SJSA1 (cell line): ENCODE results near the gene GRIK5. TPM values are rescaled to one million over a fixed set of nuclear protein-coding genes. Genes with fewer than 3 reads are reported as not detected.
A peak's percentile ranks its signal among the peaks of the same experiment; 100 is the strongest.

Experiments
- DNase-seq, 2 experiments: peaks; one replicate each; pipeline ENCODE4 v3.0.0-alpha.2; 2015 to 2020; ENCODE audit warnings: low spot score in 2 of 2, low read depth in 1 of 2
- H3K27ac ChIP-seq: fragments of 250-450 bp; sonication (Bioruptor Pico); 2 replicates; pipeline ENCODE4 v1.5.1; 2020; ENCODE audit warnings: mild to moderate bottlenecking, moderate library complexity
- H3K27me3 ChIP-seq: fragments of 250-450 bp; sonication (Bioruptor Pico); replicated peaks from 2 replicates; pipeline ENCODE4 v1.5.1; 2020; ENCODE audit warnings: mild to moderate bottlenecking, moderate library complexity
- H3K36me3 ChIP-seq: fragments of 250-450 bp; sonication (Bioruptor Pico); 2 replicates; pipeline ENCODE4 v1.5.1; 2020; ENCODE audit warnings: mild to moderate bottlenecking
- H3K4me1 ChIP-seq: fragments of 250-450 bp; sonication (Bioruptor Pico); replicated peaks from 2 replicates; pipeline ENCODE4 v1.6.1; 2021; ENCODE audit warnings: mild to moderate bottlenecking
- H3K4me3 ChIP-seq: fragments of 250-450 bp; sonication (Bioruptor Pico); 2 replicates; pipeline ENCODE4 v1.5.1; 2020; ENCODE audit warnings: mild to moderate bottlenecking
- H3K9me3 ChIP-seq: fragments of 250-450 bp; sonication (Bioruptor Pico); replicated peaks from 2 replicates; pipeline ENCODE4 v1.5.1; 2020; ENCODE audit warnings: mild to moderate bottlenecking
- total RNA-seq: library from RNA; depleted of rRNA; stranded (reverse); fragments of >200 nt; shearing (Covaris generic); gene quantifications from 2 replicates; pipeline ENCODE4 v1.2.3, GENCODE V29; 2014

The GRIK5 gene
- total RNA-seq, 1 experiment from 2014 or later: not detected

DNA sequence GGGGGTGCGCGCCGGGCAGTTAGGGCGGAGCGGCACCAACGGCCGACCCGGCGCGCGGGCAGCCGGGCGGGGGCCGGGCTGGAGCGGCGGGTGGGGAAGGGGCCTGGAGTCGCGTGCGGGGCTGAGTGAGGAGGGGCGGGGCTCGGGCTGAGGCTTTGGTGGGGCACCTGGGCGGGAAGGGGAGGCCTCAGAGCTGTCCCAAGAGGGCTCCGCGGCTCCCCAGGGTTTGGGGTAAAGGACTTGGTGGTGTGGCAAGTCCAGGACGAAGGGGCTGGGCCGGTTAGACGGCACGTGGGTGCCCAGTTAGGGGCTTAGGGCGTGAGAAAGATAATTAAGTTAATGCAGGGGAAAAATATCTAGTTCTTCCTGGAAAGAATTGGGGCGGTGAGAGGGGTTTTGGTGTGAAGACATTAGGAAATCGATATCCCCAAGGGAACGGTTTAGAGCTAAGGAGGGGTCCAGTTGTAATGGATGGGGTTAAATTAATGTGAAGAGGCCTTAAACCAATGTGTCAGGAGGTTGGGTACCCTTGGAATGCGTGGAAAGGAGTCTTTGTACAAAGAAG, 6.5 kb upstream of the GRIK5 start:
- Histone ChIP-seq H3K36me3 (peaks cover 38% of the 10 kb centered on the region), H3K4me3 (peak overlapping the region; percentile 89), H3K27me3 (no peaks in the 10 kb centered on the region), H3K4me1 (peaks cover 32% of the 10 kb centered on the region), H3K27ac (peak overlapping the region; percentile 67), H3K9me3 (no peaks in the 10 kb centered on the region)
- no peak for DNase-seq

DNA sequence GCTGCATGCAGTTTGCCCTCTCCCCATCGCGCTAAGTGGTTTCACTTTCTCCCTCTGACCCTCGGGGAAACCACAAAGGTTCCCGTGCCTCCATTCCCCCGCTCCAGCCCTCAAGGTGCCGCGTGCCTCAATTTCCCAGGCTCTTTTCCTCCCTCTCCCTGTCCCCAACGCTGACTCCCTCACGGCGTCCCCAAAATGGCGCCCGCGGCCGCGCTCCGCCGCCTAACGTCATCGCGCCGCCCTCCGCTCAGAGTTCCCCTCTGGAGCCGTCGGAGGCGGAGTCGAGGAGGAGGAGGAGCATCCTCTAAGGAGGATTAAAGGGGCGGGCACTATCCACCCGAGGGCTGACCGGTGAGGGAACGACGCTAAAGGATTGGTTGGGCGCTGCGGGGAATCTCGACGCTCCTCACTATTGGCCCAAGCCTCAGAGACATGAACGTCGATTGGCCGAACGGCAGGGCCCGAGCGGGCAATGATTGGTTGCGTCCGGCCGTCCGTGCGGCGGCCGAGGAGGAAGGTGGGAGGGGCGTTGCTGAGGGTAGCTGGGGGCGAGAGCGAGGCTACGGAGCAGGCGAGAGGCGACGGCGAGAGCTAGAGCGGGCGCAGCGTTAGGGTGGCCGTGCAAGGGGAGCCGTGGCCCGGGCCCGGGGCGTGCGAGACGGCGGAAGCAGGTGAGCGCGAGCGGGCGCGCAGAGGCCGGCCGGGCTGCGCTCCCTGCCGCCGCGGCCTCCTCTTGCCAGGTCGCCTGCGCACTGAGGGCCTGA, 5.8 kb upstream of the GRIK5 start, which contains the start of gene ZNF574:
Gene ZNF574, plus strand, starts transcription at position 551 of the 764 bp plus-strand sequence. CDS start 2,441 bp downstream, outside the sequence.
- DNase-seq: peak; percentile 99
- H3K4me3 ChIP-seq: peak within 1 kb of the TSS; percentile 89
- H3K36me3 ChIP-seq: peaks cover 32% of the 10 kb centered on the region
- H3K9me3 ChIP-seq: no peaks in the 10 kb centered on the region
- peak within 1 kb of the TSS; percentile 93 for H3K27ac ChIP-seq
- H3K4me1 ChIP-seq: peaks cover 32% of the 10 kb centered on the region
- H3K27me3 ChIP-seq: no peaks in the 10 kb centered on the region

DNA sequence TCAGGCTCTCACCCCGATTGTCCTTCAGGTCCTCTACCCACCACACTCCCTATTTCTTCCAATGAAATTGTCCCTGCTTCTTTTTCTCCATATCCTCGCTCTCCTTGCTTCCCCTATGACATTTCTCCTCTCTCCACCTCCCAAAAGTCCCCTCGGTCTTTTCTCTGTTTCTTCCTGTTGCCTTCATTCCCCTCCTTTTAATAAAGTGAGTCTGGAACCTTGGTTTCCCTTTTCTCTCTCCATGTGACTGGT, 5.3 kb upstream of the GRIK5 start:
- peaks cover 32% of the 10 kb centered on the region for H3K4me1 ChIP-seq
- H3K27me3 ChIP-seq: no peaks in the 10 kb centered on the region
- H3K4me3 ChIP-seq: peak overlapping the region; percentile 89
- H3K9me3 ChIP-seq: no peaks in the 10 kb centered on the region
- DNase-seq: no peak
- H3K27ac ChIP-seq: peak overlapping the region; percentile 93
- peaks cover 26% of the 10 kb centered on the region for H3K36me3 ChIP-seq

DNA sequence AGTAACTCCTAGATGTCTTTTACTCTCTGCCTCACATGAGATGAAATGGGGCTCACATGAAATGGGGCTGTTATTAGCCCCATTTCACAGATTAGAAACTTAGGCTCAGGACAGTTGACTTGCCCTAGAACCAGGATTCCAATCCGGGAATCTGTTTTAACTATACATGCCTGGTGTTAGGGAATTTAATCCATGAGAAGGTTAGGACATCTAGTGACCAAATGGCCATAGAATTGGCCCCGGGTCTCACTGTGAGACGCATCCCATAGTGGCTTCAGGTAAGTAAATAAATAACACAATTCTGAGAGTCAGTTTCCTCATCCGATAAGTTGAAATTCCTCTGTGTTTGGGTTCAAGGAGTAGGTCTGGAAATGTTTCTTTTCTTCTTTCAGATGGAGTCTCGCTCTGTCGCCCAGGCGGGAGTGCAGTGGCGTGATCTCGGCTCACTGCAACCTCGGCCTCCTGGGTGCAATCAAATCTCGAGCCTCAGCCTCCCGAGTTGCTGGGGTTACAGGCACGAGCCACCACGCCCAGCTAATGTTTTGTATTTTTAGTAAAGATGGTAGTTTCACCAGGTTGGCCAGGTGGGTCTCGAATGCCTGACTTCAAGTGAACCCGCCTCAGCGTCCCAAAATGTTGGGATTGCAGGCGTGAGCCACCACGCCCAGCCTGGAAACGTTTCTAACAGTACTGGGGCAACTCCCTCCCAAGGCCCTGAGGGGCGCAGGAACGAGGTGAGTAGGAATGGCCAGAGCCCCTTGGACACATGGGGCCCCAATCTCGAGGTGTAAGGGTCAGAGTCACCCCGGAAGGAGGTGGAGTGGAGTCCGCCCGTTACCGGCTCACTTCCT, 4.7 kb upstream of the GRIK5 start:
- Histone ChIP-seq H3K27me3 (no peaks in the 10 kb centered on the region; the same call in 1 of the 2 replicates), H3K4me1 (peaks cover 32% of the 10 kb centered on the region), H3K4me3 (peak overlapping the region; percentile 89), H3K27ac (peak overlapping the region; percentile 93), H3K9me3 (no peaks in the 10 kb centered on the region), H3K36me3 (peaks cover 21% of the 10 kb centered on the region)
- DNase-seq: no peak

DNA sequence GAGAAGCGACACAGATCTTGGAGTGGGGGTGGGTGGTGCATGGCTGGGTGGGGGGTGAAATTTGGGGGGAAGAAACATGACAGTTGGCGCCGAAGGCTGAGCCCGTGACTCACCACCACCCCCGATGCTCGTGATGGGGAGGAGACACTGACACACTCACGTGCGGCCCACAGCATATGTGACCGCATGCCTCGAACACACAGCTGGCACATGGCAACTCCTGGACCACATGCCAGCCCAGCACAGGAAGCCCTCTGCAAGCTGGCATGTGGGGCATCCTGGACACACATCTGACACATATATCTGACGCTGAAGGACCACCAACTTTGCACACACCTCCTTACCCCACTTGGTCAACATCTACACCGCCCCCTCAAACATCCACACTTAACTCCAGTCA, 1.2 kb upstream of the GRIK5 start:
- peaks cover 7% of the 10 kb centered on the region for H3K4me1 ChIP-seq

DNA sequence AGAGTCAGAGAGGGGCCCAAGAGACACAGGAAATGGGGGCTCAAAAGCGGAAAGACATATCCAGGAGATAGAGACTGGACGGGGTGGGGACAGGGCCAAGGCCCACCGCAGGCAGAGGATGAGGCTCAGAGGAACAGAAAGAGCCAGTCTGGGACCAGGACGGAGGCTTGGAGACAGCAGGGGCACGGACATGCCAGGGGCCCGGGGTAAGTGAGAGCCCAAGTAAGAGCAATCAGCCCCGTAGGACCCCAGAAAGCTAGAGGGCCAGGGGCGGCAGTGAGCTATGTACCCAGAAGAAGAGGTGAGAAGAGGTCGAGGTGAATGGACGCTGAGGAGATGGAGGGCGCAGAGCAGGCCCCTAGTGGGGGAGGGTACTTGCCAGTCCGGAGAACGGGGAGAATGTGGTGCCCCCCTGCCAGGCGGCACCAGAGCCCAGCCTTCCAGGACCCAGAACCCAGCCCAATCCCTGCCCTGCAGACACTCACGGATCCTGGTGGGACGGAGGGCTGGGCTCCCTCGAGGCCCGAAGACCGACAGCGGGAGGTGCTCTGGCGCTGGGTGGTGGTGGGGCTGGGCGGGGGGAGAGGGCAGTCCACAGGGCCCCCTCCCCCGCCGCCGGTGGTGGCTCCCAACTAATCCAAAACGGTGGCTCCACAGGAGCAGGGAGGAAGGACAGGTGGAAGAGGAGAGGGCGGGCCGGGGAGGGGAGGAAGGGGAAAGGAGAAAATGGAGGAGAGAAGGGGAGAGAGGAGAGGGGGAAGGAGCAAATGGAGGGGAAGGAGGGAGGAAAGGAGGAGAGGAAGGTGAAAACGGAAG, 1.0 kb downstream of the GRIK5 start:
- Histone ChIP-seq H3K27me3 (peaks cover 37% of the 10 kb centered on the region), H3K36me3 (no peaks in the 10 kb centered on the region), H3K4me3 (no peak overlapping the region), H3K4me1 (no peaks in the 10 kb centered on the region), H3K9me3 (no peaks in the 10 kb centered on the region), H3K27ac (no peak overlapping the region)
- DNase-seq: no peak

More for the DNA sequence above, 1.2 kb upstream of the GRIK5 start:
- DNase-seq: no peak
- peaks cover 28% of the 10 kb centered on the region for H3K27me3 ChIP-seq
- no peaks in the 10 kb centered on the region for H3K36me3 ChIP-seq
- H3K4me3 ChIP-seq: no peak overlapping the region
- no peaks in the 10 kb centered on the region for H3K9me3 ChIP-seq
- no peak overlapping the region for H3K27ac ChIP-seq

DNA sequence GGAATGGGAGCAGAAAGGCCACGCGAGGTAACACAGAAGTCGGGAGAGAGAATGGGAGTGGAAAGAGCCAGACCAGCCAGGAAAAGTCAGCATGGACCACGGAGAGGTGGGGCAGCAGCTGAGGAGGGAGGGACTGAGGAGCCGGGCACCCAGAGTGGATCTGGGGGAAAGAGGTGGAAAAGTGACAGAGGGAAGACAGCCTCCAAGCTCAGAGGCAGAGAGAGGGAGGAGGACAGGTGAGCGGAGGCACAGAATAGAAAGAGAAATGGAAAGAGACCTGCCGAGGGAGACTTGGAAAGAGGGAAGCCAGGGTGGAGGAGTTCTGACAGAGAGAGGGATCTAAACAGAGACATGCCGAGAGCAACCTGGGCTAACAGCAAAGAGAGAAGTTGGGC, 1.6 kb downstream of the GRIK5 start:
- peaks cover 37% of the 10 kb centered on the region for H3K27me3 ChIP-seq
- H3K36me3 ChIP-seq: no peaks in the 10 kb centered on the region
- no peak overlapping the region for H3K27ac ChIP-seq
- no peaks in the 10 kb centered on the region for H3K4me1 ChIP-seq
- no peaks in the 10 kb centered on the region for H3K9me3 ChIP-seq
- DNase-seq: no peak
- no peak overlapping the region for H3K4me3 ChIP-seq

DNA sequence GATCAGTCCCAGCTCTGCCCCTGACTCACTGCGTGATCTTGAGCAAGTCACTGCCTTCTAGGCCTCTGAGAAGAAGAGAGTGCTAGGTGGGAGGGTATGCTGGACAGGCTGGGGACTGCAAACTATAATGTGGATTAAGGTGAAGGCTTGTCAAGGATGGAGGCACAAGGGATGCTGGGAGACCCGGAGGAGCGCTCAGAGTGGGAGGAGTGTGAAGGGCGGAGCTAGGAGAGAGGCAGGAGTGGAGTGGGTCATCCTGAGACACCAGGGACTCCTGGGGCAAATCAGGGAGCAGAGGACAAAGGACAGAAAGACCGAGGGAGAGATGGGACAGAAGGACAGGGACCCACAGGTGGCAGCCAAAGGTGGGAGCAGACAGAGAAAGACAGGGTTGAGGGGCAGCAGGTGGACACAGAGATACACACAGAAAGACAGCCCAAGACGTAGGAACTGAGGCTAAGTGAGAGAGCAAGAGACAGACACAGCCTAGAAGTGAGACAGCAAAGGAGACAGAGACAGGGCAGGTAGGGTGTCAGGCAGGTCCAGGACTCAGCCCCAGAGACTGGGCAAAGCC, 2.6 kb downstream of the GRIK5 start:
- Histone ChIP-seq H3K36me3 (no peaks in the 10 kb centered on the region), H3K27ac (no peak overlapping the region), H3K27me3 (peaks cover 37% of the 10 kb centered on the region), H3K9me3 (no peaks in the 10 kb centered on the region), H3K4me3 (no peak overlapping the region), H3K4me1 (no peaks in the 10 kb centered on the region)
- no peak for DNase-seq

DNA sequence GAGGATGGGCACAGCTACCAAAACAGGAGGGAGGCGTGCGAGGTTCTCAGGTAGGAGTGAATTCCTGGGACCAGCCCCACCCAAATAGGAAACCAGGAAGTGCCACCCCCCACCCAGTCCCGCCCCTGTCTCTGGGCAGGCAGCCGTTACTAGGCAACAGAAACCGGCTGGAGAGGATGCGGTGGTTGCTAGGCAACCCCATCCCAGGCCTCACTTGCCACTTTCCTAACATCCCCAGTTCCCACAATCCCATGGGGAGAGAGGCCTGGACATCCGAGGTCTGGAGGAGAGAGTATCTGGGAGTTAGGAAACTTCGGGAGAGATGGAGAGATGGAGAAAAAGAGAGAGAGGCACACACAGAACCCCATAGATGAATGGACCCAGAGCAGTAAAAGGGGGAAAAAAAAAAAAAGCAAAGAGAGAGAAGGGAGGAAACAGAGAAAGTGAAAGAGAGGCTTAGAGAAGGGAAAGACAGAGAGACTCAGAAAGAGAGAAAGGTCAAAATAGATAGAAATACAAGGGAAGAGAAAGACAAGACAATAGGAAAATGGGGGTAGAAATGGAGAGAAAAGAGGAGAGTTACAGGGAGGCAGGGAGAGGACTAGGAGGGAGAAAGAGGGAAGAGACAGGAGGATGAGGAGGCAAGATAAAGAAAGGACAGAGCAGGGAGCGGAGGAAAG, 3.8 kb downstream of the GRIK5 start:
- H3K27ac ChIP-seq: no peak overlapping the region
- no peak overlapping the region for H3K4me3 ChIP-seq
- no peaks in the 10 kb centered on the region for H3K9me3 ChIP-seq
- no peaks in the 10 kb centered on the region for H3K4me1 ChIP-seq
- peaks cover 37% of the 10 kb centered on the region for H3K27me3 ChIP-seq
- no peak for DNase-seq
- H3K36me3 ChIP-seq: no peaks in the 10 kb centered on the region

DNA sequence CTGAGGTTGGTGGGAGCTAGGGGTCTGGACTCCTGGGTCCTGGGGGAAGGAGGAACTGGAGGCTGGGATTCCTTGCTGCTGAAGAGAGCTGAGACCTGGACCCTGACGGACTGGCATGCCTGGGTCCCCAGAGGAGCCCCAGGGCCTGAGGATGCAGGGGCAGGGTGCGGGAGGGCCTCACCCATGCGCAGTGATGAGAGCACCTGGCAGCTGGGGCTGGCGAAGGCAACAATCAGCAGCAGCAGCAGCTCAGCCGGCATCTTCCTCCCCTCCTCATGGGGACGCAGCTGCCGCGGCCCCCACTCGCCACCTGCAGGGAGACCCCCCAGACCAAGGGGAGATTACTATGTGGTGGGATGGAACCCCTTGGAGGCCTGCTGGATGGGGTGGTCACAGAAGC, 4.5 kb downstream of the GRIK5 start:
- no peak overlapping the region for H3K27ac ChIP-seq
- DNase-seq: no peak
- peaks cover 37% of the 10 kb centered on the region for H3K27me3 ChIP-seq
- H3K9me3 ChIP-seq: no peaks in the 10 kb centered on the region
- no peak overlapping the region for H3K4me3 ChIP-seq
- no peaks in the 10 kb centered on the region for H3K4me1 ChIP-seq
- no peaks in the 10 kb centered on the region for H3K36me3 ChIP-seq

DNA sequence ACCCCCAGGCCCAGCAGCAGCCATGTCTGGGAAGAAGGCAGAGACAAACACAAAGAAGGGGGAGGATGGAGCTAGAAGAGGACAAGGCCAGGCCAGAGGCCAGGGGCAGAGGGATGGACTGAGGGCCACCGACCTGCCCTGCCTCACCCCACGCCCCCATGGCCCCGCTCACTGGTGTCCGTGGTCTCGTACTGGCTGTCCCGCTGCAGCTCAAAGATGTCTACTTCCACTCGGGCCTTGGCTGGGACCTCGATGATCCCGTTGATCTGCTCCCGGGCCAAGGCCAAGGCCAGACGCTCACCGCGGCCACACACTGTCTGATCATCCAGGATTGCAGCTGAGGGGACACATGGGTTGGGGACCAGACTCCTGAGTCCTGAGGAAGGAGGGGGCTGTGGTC, 5.0 kb downstream of the GRIK5 start:
- no peak for DNase-seq
- no peak overlapping the region for H3K27ac ChIP-seq
- H3K4me3 ChIP-seq: no peak overlapping the region
- H3K4me1 ChIP-seq: no peaks in the 10 kb centered on the region
- H3K36me3 ChIP-seq: no peaks in the 10 kb centered on the region
- peaks cover 37% of the 10 kb centered on the region for H3K27me3 ChIP-seq
- H3K9me3 ChIP-seq: no peaks in the 10 kb centered on the region

DNA sequence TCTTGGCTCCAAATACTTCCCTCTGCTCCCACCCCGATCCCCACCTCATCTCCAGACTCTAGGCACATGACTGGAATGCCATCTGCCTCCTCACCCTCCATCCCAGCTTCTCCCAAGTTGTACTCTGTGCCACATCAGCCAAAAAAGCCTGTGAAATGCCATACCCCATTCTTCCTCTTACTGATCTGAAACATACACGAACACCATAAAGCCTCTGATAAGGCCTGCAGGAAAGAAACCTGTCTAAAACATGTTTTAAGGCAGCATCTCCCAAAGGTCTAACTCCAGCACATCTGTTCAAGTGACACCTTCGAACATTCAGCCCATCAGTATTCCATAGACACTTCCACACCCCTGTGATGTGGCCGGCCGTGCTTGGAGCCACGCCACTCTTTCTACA, 5.6 kb downstream of the GRIK5 start:
- H3K27me3 ChIP-seq: peaks cover 37% of the 10 kb centered on the region
- no peak overlapping the region for H3K4me3 ChIP-seq
- DNase-seq: no peak
- H3K27ac ChIP-seq: no peak overlapping the region
- H3K36me3 ChIP-seq: no peaks in the 10 kb centered on the region
- no peaks in the 10 kb centered on the region for H3K4me1 ChIP-seq
- no peaks in the 10 kb centered on the region for H3K9me3 ChIP-seq

DNA sequence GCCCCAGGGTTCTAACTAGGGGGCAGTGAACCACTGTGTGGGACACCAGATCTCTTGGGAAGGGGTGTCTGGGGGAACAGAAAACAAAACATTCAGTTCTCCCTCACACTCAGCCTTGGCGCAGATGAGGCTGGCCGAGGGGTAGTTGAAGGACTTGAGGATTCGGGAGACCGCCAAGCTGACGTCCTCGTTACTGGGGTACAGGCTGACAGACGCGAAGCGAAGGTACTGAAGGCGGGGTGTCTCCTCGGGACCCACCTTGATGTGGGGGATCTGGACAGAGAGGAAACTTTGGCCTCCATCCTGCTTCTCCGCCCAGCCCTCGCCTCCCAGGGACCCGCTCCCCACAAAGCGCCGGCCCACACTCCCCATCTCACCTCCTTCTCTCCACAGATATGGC, 7.6 kb downstream of the GRIK5 start:
- H3K4me1 ChIP-seq: no peaks in the 10 kb centered on the region
- no peak overlapping the region for H3K27ac ChIP-seq
- DNase-seq: no peak
- no peaks in the 10 kb centered on the region for H3K36me3 ChIP-seq
- no peaks in the 10 kb centered on the region for H3K9me3 ChIP-seq
- H3K4me3 ChIP-seq: no peak overlapping the region
- H3K27me3 ChIP-seq: peaks cover 20% of the 10 kb centered on the region
